Endothelial cell of umbilical vein (primary cell): ENCODE results near the gene CASP2. TPM values are rescaled to one million over a fixed set of nuclear protein-coding genes. Genes with fewer than 3 reads are reported as not detected.

Source experiments
- BruUV-seq: library from RNA; stranded (reverse); fragments of 400-500 nt; replicated peaks from 2 replicates; lab custom pipeline; 2021; lab: Mats Ljungman, UMichigan
- CTCF ChIA-PET: fragments of 300-600, 350-600 bp; sonication (Branson Sonifier 250); formaldehyde crosslinking; loops from one replicate; lab custom pipeline; 2021; ENCODE audit warnings: antibody characterized with exemption, inconsistent platforms; lab: Charles Lee
- POLR2A ChIA-PET: fragments of 300-600, 350-600 bp; sonication (Branson Sonifier 250); formaldehyde crosslinking; loops from one replicate; lab custom pipeline; 2021; ENCODE audit warnings: antibody characterized with exemption, inconsistent platforms; lab: Charles Lee
- DNase-seq: peaks from one replicate; pipeline ENCODE4 v3.0.0-alpha.2; 2011; ENCODE audit warnings: low read depth, low spot score
- FAIRE-seq: peaks from 2 replicates; lab custom pipeline; 2011; peaks lifted over from hg19 to GRCh38; lab: Jason Lieb, UNC
- H2AFZ ChIP-seq: 2 replicates; pipeline ENCODE4 v1.6.0; 2012; ENCODE audit warnings: low read depth, low read length, control low read depth, inconsistent platforms
- H3K27ac ChIP-seq: 2 replicates; pipeline ENCODE4 v1.5.1; 2011; ENCODE audit warnings: low read depth, mild to moderate bottlenecking, control low read depth, low read length, moderate library complexity; ENCODE audit not compliant: insufficient read depth
- H3K27me3 ChIP-seq, 2 experiments: 2 replicates each; pipeline versions ENCODE4 v1.6.0 to v1.6.1; 2011; ENCODE audit warnings: low read length in 2 of 2, mixed read lengths in 1 of 2; ENCODE audit not compliant: control insufficient read depth in 2 of 2, insufficient read depth in 2 of 2
- H3K36me3 ChIP-seq, 2 experiments: 2 replicates in 1 of 2; 3 replicates in 1 of 2; pipeline ENCODE4 v1.5.1; 2011; ENCODE audit warnings: low read length in 2 of 2, mild to moderate bottlenecking in 1 of 2, moderate library complexity in 1 of 2; ENCODE audit not compliant: control insufficient read depth in 2 of 2, insufficient read depth in 2 of 2; ENCODE audit errors: extremely low read depth in 1 of 2
- H3K4me1 ChIP-seq: 3 replicates; pipeline ENCODE4 v1.5.1; 2011; ENCODE audit warnings: mild to moderate bottlenecking, low read length; ENCODE audit not compliant: control insufficient read depth, insufficient read depth; ENCODE audit errors: extremely low read depth
- H3K4me2 ChIP-seq: 2 replicates; pipeline ENCODE4 v1.6.1; 2011; ENCODE audit warnings: low read length, control low read depth, mixed read lengths; ENCODE audit not compliant: insufficient read depth
- H3K4me3 ChIP-seq, 3 experiments: fragments of 200-600 bp in 1 of 3; sonication (generic), shearing (Covaris generic) in 1 of 3; replicated peaks in 1 of 3; 2 replicates each; pipeline ENCODE4 v1.5.1; 2011 to 2016; ENCODE audit warnings: control low read depth in 3 of 3, low read length in 3 of 3, mild to moderate bottlenecking in 2 of 3, inconsistent platforms in 1 of 3, low read depth in 1 of 3, moderate library complexity in 1 of 3; ENCODE audit not compliant: insufficient read depth in 1 of 3
- H3K79me2 ChIP-seq: 2 replicates; pipeline ENCODE4 v1.6.0; 2012; ENCODE audit warnings: low read length, inconsistent platforms; ENCODE audit not compliant: control insufficient read depth, insufficient read depth
- H3K9ac ChIP-seq: replicated peaks from 2 replicates; pipeline ENCODE3; 2011; ENCODE audit warnings: low read length, control low read depth; ENCODE audit not compliant: insufficient read depth; ENCODE audit errors: extremely low read depth
- H3K9me1 ChIP-seq: replicated peaks from 3 replicates; pipeline ENCODE4 v1.6.0; 2011; ENCODE audit warnings: mild to moderate bottlenecking, low read length; ENCODE audit not compliant: control insufficient read depth, insufficient read depth; ENCODE audit errors: extremely low read depth
- H3K9me3 ChIP-seq: replicated peaks from 2 replicates; pipeline ENCODE4 v1.5.1; 2012; ENCODE audit warnings: low read length, inconsistent platforms; ENCODE audit not compliant: control insufficient read depth, insufficient read depth
- H4K20me1 ChIP-seq: replicated peaks from 2 replicates; pipeline ENCODE3; 2011; ENCODE audit warnings: mild to moderate bottlenecking, low read length; ENCODE audit not compliant: control insufficient read depth, insufficient read depth; ENCODE audit errors: extremely low read depth
- EZH2 ChIP-seq: IDR thresholded peaks from 2 replicates; pipeline ENCODE4 v1.6.1; 2012; ENCODE audit warnings: borderline replicate concordance, low read depth, mild to moderate bottlenecking, moderate library complexity, low read length, inconsistent platforms; ENCODE audit not compliant: severe bottlenecking
- FOS ChIP-seq: IDR thresholded peaks from 2 replicates; pipeline ENCODE4 v1.6.1; 2011; ENCODE audit warnings: mild to moderate bottlenecking, low read length, moderate library complexity, borderline replicate concordance; ENCODE audit not compliant: insufficient read depth
- GATA2 ChIP-seq: IDR thresholded peaks from 2 replicates; pipeline ENCODE4 v1.7.0; 2011; ENCODE audit warnings: low read depth, mild to moderate bottlenecking, moderate library complexity, mixed read lengths, low read length; ENCODE audit not compliant: insufficient read length, insufficient read depth
- JUN ChIP-seq: IDR thresholded peaks from 2 replicates; pipeline ENCODE4 v1.6.1; 2011; ENCODE audit warnings: borderline replicate concordance, low read depth; ENCODE audit not compliant: insufficient read length, insufficient read depth
- MYC ChIP-seq: IDR thresholded peaks from one replicate; pipeline ENCODE4 v1.6.1; 2011; ENCODE audit warnings: mild to moderate bottlenecking, low read depth, low read length
- POLR2A ChIP-seq: IDR thresholded peaks from 2 replicates; pipeline ENCODE4 v1.6.1; 2012; ENCODE audit warnings: low read depth, mild to moderate bottlenecking, control low read depth, low read length
- POLR2AphosphoS5 ChIP-seq: IDR thresholded peaks from 2 replicates; pipeline ENCODE4 v1.6.1; 2012; ENCODE audit warnings: low read depth, mild to moderate bottlenecking, control low read depth, low read length, moderate library complexity; ENCODE audit not compliant: insufficient read depth
- dilution Hi-C: fragments of 300-500 bp; cut with MboI; formaldehyde crosslinking; loops from one replicate; pipeline ENCODE4 v1.15.0; 2019; ENCODE audit warnings: low sequenced_read_pairs; ENCODE audit not compliant: extremely low pct_ligation_motif_present
- intact Hi-C: fragments of 100-400 bp; cut with micrococcal nuclease; formaldehyde crosslinking; loops from one replicate; pipeline ENCODE4 v1.10.0; 2022
- polyA plus RNA-seq, 4 experiments: library from polyadenylated mRNA; depleted of rRNA in 3 of 4; stranded (reverse) in 3 of 4; unstranded in 1 of 4; fragments of >200 nt; gene quantifications; 2 replicates each; pipeline versions ENCODE4 v1.2.1 to v1.2.3, GENCODE V29; 2011 to 2012; ENCODE audit warnings: missing spikeins in 1 of 4
- total RNA-seq: library from RNA; stranded (reverse); gene quantifications from 2 replicates; pipeline ENCODE4 v1.2.3, GENCODE V29; 2021
- TF ChIP-seq, protein P1 (sequence below), 2 donors: IDR thresholded peaks; 1 replicate in 1 of 2; 2 replicates in 1 of 2; pipeline ENCODE4 v1.5.1; 2011; ENCODE audit warnings: low read length in 2 of 2, mild to moderate bottlenecking in 2 of 2, moderate library complexity in 2 of 2, control low read depth in 1 of 2, inconsistent platforms in 1 of 2, low read depth in 1 of 2; ENCODE audit not compliant: insufficient read depth in 1 of 2; ENCODE audit errors: extremely low read depth in 1 of 2
- TF ChIP-seq, protein P2 (sequence below): IDR thresholded peaks from 2 replicates; pipeline ENCODE4 v1.6.1; 2011; ENCODE audit not compliant: insufficient read depth, insufficient read length

The CASP2 gene
- total and polyA plus RNA-seq, 2 donors (not counting 3 experiments of a cell fraction or from before 2014, with no cell fraction given) = 36.3 to 57.9 TPM

DNA sequence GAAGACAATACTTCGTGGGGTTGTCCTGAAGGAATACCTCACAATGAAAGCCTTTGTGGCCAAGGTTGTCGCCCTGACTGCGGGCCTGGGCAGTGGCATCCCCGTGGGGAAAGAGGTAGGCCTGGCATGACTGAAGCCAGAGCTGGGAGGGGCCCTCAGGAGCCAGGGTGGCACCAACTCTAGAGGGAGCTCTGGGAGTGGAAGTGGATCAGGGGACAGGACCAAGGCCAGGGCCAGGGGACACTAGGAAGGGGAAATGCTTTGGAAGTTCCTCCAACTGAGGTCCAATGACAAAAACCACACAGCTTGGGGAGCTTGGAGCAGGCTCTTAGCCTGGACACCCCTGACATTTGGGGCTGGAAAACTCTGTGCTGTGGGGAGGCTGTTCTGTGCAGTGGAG is 33.6 kb downstream of the CASP2 start:
- no peaks in the 10 kb centered on the region for H3K36me3 ChIP-seq
- dilution Hi-C loops (no loop called here), intact Hi-C loops (no loop called here)
- H3K27ac ChIP-seq = no peak overlapping the region
- H4K20me1 ChIP-seq = no peaks in the 10 kb centered on the region
- no peak overlapping the region for H2AFZ ChIP-seq
- ChIA-PET CTCF (interaction anchor here (2.1 kb wide), 1 partner anchor 22 kb away, joined by 4 read pairs; no protein-coding TSS in a partner anchor), POLR2A (no interaction called here)
- no peak overlapping the region for H3K4me2 ChIP-seq
- no peaks in the 10 kb centered on the region for H3K9me1 ChIP-seq
- H3K27me3 ChIP-seq = no peaks in the 10 kb centered on the region
- TF ChIP-seq EZH2 = no peak
- TF ChIP-seq, protein P1, sequence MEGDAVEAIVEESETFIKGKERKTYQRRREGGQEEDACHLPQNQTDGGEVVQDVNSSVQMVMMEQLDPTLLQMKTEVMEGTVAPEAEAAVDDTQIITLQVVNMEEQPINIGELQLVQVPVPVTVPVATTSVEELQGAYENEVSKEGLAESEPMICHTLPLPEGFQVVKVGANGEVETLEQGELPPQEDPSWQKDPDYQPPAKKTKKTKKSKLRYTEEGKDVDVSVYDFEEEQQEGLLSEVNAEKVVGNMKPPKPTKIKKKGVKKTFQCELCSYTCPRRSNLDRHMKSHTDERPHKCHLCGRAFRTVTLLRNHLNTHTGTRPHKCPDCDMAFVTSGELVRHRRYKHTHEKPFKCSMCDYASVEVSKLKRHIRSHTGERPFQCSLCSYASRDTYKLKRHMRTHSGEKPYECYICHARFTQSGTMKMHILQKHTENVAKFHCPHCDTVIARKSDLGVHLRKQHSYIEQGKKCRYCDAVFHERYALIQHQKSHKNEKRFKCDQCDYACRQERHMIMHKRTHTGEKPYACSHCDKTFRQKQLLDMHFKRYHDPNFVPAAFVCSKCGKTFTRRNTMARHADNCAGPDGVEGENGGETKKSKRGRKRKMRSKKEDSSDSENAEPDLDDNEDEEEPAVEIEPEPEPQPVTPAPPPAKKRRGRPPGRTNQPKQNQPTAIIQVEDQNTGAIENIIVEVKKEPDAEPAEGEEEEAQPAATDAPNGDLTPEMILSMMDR (IDR thresholded peaks at IDR 0.05; ENCODE audit: extremely low read depth in 1 of 2, insufficient read depth in 1 of 2, low read depth in 1 of 2, low read length in 2 of 2) = peak in 1 of 2 donors; percentile 3
- no peak for FAIRE-seq
- H3K4me3 ChIP-seq = no peak overlapping the region
- no peaks in the 10 kb centered on the region for H3K79me2 ChIP-seq
- no peaks in the 10 kb centered on the region for H3K9me3 ChIP-seq
- H3K4me1 ChIP-seq = no peaks in the 10 kb centered on the region
- no peak overlapping the region for H3K9ac ChIP-seq
- no peak for DNase-seq
- no TSS peak for BruUV-seq

DNA sequence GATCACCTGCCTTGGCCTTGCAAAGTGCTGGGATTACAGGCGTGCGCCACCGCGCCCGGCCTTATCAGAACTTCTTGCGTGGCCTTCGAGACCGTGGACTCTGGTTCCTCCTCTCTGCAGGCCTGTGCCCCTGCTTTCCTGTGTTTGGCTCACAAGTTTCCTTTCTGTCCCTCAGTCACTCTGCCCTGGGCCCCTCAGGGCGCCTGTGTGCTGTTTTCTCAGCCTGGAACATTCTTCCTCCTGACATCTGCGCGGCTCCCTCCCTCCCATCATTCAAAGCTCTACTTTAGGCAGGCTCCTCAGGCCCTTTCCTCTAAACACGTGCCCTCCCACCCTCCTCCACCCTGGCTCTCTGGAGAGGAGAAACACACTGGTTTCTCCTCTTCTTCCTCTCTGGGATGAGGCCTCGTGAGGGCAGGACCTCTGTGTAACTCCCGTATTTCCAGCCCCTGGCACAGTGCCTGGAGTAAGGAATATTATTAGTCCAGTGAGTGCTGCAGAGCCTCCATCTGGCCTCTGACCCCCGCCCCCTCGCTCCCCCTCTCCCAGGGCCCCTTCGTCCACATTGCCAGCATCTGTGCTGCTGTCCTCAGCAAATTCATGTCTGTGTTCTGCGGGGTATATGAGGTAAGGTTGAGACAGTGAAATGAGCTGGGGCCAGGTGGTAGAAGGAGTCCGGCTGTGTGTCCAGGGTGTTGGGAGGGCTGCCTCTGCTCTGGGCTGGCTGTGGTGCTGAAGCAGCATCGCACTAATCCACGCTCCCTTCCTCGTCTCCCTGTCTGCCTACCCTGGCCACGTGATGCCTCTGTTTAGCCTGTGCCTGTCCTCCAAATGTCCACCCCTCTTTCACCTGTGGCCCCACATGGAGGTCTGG is 34.8 kb downstream of the CASP2 start:
- DNase-seq (peak; percentile 54), FAIRE-seq (no peak)
- ChIA-PET CTCF (interaction anchor here (1.2 to 2.1 kb wide), 3 partner anchors 22 to 83 kb away, joined by 3 to 6 read pairs (median 4); no protein-coding TSS in a partner anchor), POLR2A (no interaction called here)
- H2AFZ ChIP-seq = peak overlapping the region; percentile 63
- H3K4me3 ChIP-seq = no peak overlapping the region
- H3K9ac ChIP-seq = no peak overlapping the region
- no TSS peak for BruUV-seq
- TF ChIP-seq EZH2 (no peak), POLR2A (no peak), JUN (no peak), POLR2AphosphoS5 (no peak), GATA2 (no peak), FOS (no peak), MYC (no peak)
- TF ChIP-seq, protein P2, sequence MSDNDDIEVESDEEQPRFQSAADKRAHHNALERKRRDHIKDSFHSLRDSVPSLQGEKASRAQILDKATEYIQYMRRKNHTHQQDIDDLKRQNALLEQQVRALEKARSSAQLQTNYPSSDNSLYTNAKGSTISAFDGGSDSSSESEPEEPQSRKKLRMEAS = no peak
- TF ChIP-seq, protein P1 (IDR thresholded peaks at IDR 0.05; ENCODE audit: extremely low read depth in 1 of 2, insufficient read depth in 1 of 2, low read depth in 1 of 2, low read length in 2 of 2) = no peak
- intact Hi-C loops = no loop called here
- H3K4me1 ChIP-seq = no peaks in the 10 kb centered on the region
- no peak overlapping the region for H3K27ac ChIP-seq
- dilution Hi-C loops = no loop called here
- H3K4me2 ChIP-seq = no peak overlapping the region
- no peaks in the 10 kb centered on the region for H4K20me1 ChIP-seq
- H3K9me3 ChIP-seq = no peaks in the 10 kb centered on the region
- H3K27me3 ChIP-seq = no peaks in the 10 kb centered on the region
- no peaks in the 10 kb centered on the region for H3K36me3 ChIP-seq
- no peaks in the 10 kb centered on the region for H3K9me1 ChIP-seq
- no peaks in the 10 kb centered on the region for H3K79me2 ChIP-seq
